H4 (cell line): Measurements from ENCODE around the gene TALDO1. TPM values are rescaled to one million over a fixed set of nuclear protein-coding genes. Genes with fewer than 3 reads are reported as not detected.

Experiments used
- DNase-seq: peaks from one replicate; pipeline ENCODE4 v3.0.0-alpha.2; 2015; ENCODE audit warnings: low spot score
- total RNA-seq: library from RNA; depleted of rRNA; stranded (reverse); fragments of >200 nt; shearing (Covaris generic); gene quantifications from 2 replicates; pipeline ENCODE4 v1.2.3, GENCODE V29; 2014

Gene TALDO1
- total RNA-seq, 1 experiment from 2014 or later: 603 TPM

DNA sequence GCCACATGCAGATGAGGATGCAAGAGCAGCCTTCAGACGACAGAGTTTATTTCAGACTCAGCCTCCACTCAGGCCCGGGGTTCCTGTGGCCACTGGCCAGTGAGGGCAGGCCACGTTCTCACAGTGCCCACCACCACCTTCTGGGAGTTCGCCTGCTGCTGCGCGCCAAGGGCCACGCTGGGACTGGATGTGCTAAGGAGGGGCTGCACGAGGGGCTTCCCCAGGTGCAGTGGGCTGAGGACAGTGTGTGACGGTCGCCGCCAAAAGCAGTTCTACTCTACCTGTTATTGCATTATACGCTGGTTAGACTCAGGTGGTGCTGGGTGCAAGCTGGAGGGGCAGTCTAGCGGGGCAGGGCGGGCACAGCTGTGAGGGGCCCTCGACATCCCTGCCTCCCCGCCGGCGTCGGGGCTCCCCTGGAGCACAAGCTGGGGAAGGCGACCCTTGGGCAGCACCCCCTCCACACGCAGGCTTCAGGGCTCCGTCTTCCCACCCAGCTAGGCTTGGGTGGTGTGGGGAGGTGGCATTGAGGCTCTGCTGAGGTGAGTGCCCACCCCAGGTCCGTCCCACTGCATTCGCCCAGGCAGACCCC, 39.9 kb downstream of the TALDO1 start:
- DNase-seq: no peak

GRCh38 chr11:788009-788640, 40.9 kb downstream of the TALDO1 start:
- no peak for DNase-seq

- DNase-seq: no peak
These were observed 42.0 kb downstream of the TALDO1 start for GRCh38 chr11:788953-789940.

GRCh38 chr11:789943-790342, 42.7 kb downstream of the TALDO1 start, which contains the start of gene CEND1:
Gene CEND1 (minus strand): TSS chr11:790090. CDS start chr11:788576, 1,514 bp downstream.
- no peak for DNase-seq

DNA sequence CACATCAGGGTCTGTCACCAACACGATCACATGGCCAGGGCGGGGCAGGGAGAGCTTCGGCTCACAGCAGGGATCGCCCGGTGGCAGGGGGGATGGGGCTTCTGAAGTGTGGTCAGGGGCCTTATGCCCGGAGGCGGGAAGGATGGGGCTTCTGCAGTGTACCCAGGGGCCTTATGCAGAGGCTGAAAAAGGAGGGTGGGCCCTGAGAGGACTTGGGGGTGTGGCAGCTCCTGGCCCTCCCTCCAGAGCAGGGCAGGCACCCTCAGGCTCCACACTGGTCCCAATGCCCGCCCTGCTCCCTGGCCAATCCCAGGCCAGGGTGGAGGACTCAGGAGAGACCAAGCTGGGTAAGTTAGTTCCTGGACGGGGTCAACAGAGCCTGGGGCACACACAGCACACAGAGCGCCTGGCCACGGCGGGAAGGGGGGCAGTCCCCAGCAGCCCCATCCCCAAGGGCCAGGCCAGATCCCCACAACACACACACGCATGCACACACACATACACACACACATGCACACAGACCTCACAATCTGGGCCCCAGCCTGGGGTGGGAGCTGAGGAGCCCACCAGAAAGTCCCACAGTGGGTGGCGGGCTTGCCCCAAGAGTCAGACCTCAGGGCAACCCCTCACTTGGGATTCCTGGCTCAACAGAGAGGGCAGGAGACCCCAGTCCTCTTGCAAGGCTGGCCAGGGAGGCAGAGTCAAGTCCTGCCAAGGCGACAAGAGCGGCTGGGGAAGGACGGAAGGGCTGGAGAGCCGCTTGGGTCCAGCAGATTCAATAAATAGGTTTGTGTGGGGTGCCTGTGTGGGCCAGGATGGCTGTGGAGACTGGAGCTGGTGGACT, 43.7 kb downstream of the TALDO1 start:
- DNase-seq: no peak

DNA sequence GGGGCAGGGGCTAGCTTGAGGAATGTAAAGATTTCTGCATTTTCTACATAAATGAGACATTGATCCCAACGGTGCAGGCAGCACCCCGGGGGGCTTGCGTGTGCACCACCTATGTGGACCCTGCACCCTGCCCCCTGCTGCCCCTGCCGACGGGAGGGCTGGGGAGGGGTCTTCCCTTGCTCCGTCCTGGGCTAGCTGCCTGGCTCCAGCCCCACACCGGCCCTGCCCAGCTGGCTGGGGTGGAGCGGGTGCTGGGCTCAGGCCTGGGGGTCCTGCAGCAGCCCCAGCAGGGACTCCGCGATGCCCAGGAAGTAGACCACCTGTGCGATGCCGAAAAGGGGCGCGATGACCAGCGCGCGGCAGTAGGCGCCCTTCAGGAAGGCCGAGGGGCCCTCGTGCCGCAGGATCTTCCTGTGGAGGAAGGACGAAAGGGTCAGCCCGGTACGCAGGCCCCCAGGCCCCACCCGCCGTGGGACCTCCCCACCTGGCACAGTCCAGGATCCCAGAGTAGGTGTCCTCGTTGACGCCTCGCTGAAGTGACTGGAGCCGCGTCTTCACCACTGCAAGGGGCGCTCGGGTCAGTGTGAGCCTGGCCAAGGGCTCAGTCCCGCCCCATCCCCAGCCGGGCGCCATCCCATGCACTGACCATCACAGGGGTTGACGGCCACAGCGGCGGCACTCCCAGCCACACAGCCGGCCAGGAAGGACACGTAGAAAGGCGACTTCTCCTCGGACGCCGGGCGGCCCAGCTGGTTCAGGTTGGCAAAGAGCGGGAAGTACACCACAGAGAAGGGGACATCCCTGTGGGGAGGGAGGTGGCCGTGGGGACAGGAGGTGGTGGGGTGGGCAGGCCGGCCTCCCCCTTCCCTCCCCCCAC, 44.6 kb downstream of the TALDO1 start:
- DNase-seq: no peak

- DNase-seq: no peak
These were observed 45.2 kb downstream of the TALDO1 start for GRCh38 chr11:792535-792821.

- no peak for DNase-seq
These were observed 45.6 kb downstream of the TALDO1 start for GRCh38 chr11:792873-793272.

DNA sequence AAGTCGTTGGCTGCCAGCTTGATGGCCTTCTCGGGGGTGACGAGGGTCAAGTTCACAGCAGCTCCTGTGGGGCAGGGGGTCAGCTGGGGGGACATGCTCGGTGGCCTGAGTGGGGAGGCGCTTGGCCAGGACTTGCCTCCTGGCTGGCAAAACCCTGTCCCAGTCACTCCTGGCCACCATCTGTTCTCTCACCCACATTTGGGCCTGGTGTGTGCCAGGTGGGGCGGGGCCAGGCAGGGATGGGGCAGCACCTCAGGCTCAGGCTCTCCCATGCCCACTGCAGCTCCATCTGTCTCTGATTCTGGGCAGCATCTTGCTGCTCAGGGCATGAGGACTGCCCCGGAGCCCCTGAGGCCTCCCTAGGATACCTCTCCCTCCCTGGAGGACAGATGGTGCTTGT, 46.3 kb downstream of the TALDO1 start:
- no peak for DNase-seq

- DNase-seq: no peak
These were observed 46.9 kb downstream of the TALDO1 start for GRCh38 chr11:794013-794765.

- no peak for DNase-seq
These were observed 47.7 kb downstream of the TALDO1 start for GRCh38 chr11:794766-795633.

DNA sequence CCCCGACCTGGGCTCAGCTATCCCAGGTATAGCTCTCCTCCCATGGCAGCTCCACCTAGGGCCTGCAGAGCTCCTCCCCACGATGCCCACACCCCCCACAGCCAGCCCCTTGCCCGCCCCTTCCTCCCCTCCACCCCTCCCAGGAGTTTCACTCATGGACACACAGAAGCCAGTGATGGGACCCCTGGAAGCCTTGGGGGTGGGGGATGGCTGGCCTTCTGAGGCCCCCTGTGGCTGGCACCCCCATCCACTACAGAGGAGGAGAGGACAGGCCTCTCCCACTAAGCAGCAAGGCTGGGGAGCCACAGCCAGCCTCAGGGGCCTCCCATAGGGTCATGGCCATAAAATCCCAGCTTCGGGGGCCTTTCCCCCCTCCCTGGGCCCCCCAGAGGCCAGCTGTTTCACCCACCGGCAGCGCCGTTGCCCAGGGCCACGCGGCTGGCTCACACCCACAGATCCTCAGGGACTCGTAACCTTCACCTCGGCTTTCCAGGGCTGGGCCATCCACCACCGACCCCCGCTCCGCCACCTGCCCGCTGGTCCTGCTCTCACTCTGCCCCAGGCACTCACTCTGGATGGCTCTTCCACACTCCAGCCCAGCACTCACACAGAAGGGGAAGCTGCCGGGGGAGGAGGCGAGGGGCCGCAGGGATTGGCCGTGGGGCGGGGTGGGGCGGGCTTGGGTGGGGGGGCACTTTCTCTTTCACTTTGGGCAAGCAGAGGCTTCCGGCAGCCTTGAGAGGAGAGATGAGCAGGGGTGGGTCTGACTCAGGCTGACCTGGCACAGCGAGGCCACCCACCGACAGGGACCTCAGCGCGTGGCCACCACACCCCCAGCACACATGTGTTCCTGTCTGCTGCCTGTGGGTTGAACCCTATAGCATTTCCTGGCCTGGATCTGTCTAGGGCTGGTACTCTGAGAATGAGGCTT, 48.6 kb downstream of the TALDO1 start:
- DNase-seq: peak; percentile 89

GRCh38 chr11:796565-797295, 49.5 kb downstream of the TALDO1 start:
- DNase-seq: no peak

- peak; percentile 79 for DNase-seq
These were observed 50.2 kb downstream of the TALDO1 start for GRCh38 chr11:797296-798092.

DNA sequence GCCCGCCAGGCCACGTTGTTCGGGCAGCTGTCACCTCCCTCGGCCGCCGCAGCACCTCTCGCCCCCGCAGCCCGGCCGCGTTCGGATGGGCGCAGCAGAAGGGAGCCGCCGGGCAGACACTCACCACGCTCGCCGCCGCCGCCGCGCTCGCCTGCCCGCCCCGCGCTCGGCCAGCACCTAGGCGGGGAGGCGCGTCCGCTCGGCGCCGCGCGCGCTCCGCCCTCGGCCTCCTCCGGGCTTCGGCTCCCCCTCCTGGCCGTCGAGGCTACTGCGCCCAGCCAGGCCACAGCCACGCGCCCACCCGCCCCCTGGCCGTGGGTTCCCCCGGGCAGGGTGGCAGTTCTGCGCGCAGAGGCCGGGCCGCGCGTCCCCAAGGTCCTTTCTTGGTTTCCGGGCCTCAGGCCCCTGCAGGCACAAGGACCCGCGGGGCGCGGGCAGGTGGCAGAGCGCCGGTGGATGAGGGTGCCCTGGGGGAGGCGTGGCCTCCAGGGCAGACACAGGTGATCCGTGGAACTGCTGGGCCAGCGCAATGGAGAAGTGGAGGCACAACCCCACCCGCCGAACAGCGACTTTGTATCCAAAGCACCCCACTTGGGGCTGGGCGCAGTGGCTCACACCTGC, 50.9 kb downstream of the TALDO1 start, which contains the start of gene SLC25A22:
Gene SLC25A22, minus strand, starts transcription at position 189 of the 621 bp plus-strand sequence. CDS start 3,275 bp downstream, outside the sequence.
- peak; percentile 70 for DNase-seq
